PC-3 (cell line): ENCODE results near the gene CFAP73. TPM values are rescaled to one million over a fixed set of nuclear protein-coding genes. Genes with fewer than 3 reads are reported as not detected.

Experiments used
- ATAC-seq: fragments of 200-7000 bp; cut with Tn5 transposase; 2 replicates; pipeline ENCODE4 v1.9.1; 2020; ENCODE audit warnings: mild to moderate bottlenecking, moderate library complexity
- BruUV-seq: library from RNA; stranded (reverse); fragments of 400-500 nt; replicated peaks from 2 replicates; lab custom pipeline; 2021; lab: Mats Ljungman, UMichigan
- CTCF ChIA-PET: fragments of 300-600 bp; sonication (Branson Sonifier 250); formaldehyde crosslinking; loops from one replicate; lab custom pipeline; 2022; ENCODE audit warnings: antibody characterized with exemption; lab: Charles Lee
- POLR2A ChIA-PET: fragments of 300-600 bp; sonication (Branson Sonifier 250); formaldehyde crosslinking; loops from one replicate; lab custom pipeline; 2022; ENCODE audit warnings: antibody characterized with exemption; ENCODE audit not compliant: unreplicated experiment; lab: Charles Lee
- DNase-seq: peaks from one replicate; pipeline ENCODE4 v3.0.0-alpha.2; 2015
- H2AFZ ChIP-seq: fragments of 300-600 bp; sonication (generic); 2 replicates; pipeline ENCODE4 v1.6.0; 2016; ENCODE audit warnings: antibody characterized with exemption, low read length
- H3F3A ChIP-seq: fragments of 300-600 bp; sonication (generic); one replicate; pipeline ENCODE4 v1.6.0; 2017; ENCODE audit warnings: antibody characterized with exemption, low read length, control low read depth, mild to moderate bottlenecking; ENCODE audit not compliant: unreplicated experiment
- H3K27ac ChIP-seq: fragments of 300-600 bp; sonication (generic); 2 replicates; pipeline ENCODE4 v1.5.1; 2016; ENCODE audit warnings: mild to moderate bottlenecking, low read length
- H3K27me3 ChIP-seq: fragments of 300-600 bp; sonication (generic); 2 replicates; pipeline ENCODE4 v1.6.1; 2016; ENCODE audit warnings: low read length, mixed read lengths
- H3K36me3 ChIP-seq: fragments of 300-600 bp; sonication (generic); 2 replicates; pipeline ENCODE4 v1.6.1; 2016; ENCODE audit warnings: low read depth, mixed run types, low read length, mixed read lengths
- H3K4me1 ChIP-seq: fragments of 300-600 bp; sonication (generic); 2 replicates; pipeline ENCODE4 v1.5.1; 2016; ENCODE audit warnings: low read length; ENCODE audit not compliant: insufficient read depth
- H3K4me2 ChIP-seq: fragments of 300-600 bp; sonication (generic); 2 replicates; pipeline ENCODE4 v1.6.0; 2016; ENCODE audit warnings: low read length
- H3K4me3 ChIP-seq: fragments of 300-600 bp; sonication (generic); 2 replicates; pipeline ENCODE4 v1.5.1; 2016; ENCODE audit warnings: mild to moderate bottlenecking, low read length, mixed read lengths
- H3K79me2 ChIP-seq: fragments of 300-600 bp; sonication (generic); 2 replicates; pipeline ENCODE4 v1.6.1; 2017; ENCODE audit warnings: low read length, mixed read lengths
- H3K9ac ChIP-seq: fragments of 300-600 bp; sonication (generic); 2 replicates; pipeline ENCODE4 v1.6.0; 2016; ENCODE audit warnings: mild to moderate bottlenecking, low read length
- H3K9me2 ChIP-seq: fragments of 300-600 bp; sonication (generic); replicated peaks from 2 replicates; pipeline ENCODE4 v1.6.1; 2016; ENCODE audit warnings: mixed run types, low read length, mixed read lengths
- H3K9me3 ChIP-seq: fragments of 300-600 bp; sonication (generic); 2 replicates; pipeline ENCODE4 v1.6.1; 2016; ENCODE audit warnings: low read length, mixed read lengths
- H4K20me1 ChIP-seq: fragments of 300-600 bp; sonication (generic); 2 replicates; pipeline ENCODE4 v1.6.1; 2016; ENCODE audit warnings: low read length, mixed read lengths
- EZH2 ChIP-seq: fragments of 300-600 bp; sonication (generic); IDR thresholded peaks from one replicate; pipeline ENCODE4 v1.6.1; 2017; ENCODE audit warnings: antibody characterized with exemption, mild to moderate bottlenecking, low read length; ENCODE audit not compliant: unreplicated experiment
- EZH2phosphoT487 ChIP-seq: fragments of 300-600 bp; sonication (generic); IDR thresholded peaks from 2 replicates; pipeline ENCODE4 v1.6.1; 2018; ENCODE audit warnings: mild to moderate bottlenecking, antibody characterized with exemption, low read length, borderline replicate concordance
- intact Hi-C: fragments of 100-400 bp; cut with micrococcal nuclease; formaldehyde crosslinking; loops from 2 replicates; pipeline ENCODE4 v1.9.0; 2023
- total RNA-seq: library from RNA; depleted of rRNA; stranded (reverse); fragments of >200 nt; gene quantifications from 2 replicates; pipeline ENCODE4 v1.2.3, GENCODE V29; 2014
- TF ChIP-seq, protein P1 (sequence below): fragments of 300-600 bp; sonication (generic); conservative IDR thresholded peaks from 2 replicates; pipeline ENCODE4 v1.5.1; 2017; ENCODE audit warnings: antibody characterized with exemption, low read depth, mild to moderate bottlenecking, low read length

Gene CFAP73
- total RNA-seq, 1 experiment from 2014 or later: not detected

DNA sequence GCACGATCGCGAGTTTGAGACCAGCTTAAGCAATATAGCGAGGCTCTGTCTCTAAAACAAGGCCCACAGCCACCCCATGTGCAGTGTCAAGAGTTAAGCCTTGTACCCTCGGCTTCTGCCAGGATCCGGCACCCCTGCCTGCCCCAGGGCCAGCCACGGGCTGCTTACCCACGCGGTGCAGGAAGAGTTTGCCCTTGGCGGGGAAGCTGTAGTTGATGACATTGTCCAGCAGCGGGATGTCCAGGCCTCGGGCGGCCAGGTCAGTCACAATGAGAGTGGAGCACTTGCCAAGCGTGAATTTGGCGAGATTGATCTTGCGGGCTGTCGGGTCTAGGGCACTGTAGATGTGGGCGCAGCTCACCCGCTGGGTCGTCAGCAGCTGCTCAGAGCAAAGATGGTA is 22.7 kb downstream of the CFAP73 start:
- BruUV-seq: no TSS peak
- Histone ChIP-seq H3K9ac (no peak overlapping the region), H2AFZ (no peak overlapping the region), H3F3A (no peaks in the 10 kb centered on the region), H3K27ac (no peak overlapping the region), H3K4me1 (no peaks in the 10 kb centered on the region), H3K79me2 (no peaks in the 10 kb centered on the region), H4K20me1 (0 out of 2 replicates have a peak, but pooled peaks cover 4% of the 10 kb centered on the region), H3K4me2 (no peak overlapping the region), H3K9me2 (no peaks in the 10 kb centered on the region), H3K27me3 (no peaks in the 10 kb centered on the region), H3K4me3 (no peak overlapping the region), H3K9me3 (no peaks in the 10 kb centered on the region), H3K36me3 (peaks cover 76% of the 10 kb centered on the region)
- ATAC-seq: no peak
- CTCF ChIA-PET: no interaction called here
- DNase-seq: no peak
- POLR2A ChIA-PET: no interaction called here
- intact Hi-C loops: no loop called here
- TF ChIP-seq EZH2phosphoT487: no peak
- TF ChIP-seq, protein P1, sequence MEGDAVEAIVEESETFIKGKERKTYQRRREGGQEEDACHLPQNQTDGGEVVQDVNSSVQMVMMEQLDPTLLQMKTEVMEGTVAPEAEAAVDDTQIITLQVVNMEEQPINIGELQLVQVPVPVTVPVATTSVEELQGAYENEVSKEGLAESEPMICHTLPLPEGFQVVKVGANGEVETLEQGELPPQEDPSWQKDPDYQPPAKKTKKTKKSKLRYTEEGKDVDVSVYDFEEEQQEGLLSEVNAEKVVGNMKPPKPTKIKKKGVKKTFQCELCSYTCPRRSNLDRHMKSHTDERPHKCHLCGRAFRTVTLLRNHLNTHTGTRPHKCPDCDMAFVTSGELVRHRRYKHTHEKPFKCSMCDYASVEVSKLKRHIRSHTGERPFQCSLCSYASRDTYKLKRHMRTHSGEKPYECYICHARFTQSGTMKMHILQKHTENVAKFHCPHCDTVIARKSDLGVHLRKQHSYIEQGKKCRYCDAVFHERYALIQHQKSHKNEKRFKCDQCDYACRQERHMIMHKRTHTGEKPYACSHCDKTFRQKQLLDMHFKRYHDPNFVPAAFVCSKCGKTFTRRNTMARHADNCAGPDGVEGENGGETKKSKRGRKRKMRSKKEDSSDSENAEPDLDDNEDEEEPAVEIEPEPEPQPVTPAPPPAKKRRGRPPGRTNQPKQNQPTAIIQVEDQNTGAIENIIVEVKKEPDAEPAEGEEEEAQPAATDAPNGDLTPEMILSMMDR: no peak
- TF ChIP-seq EZH2: no peak

DNA sequence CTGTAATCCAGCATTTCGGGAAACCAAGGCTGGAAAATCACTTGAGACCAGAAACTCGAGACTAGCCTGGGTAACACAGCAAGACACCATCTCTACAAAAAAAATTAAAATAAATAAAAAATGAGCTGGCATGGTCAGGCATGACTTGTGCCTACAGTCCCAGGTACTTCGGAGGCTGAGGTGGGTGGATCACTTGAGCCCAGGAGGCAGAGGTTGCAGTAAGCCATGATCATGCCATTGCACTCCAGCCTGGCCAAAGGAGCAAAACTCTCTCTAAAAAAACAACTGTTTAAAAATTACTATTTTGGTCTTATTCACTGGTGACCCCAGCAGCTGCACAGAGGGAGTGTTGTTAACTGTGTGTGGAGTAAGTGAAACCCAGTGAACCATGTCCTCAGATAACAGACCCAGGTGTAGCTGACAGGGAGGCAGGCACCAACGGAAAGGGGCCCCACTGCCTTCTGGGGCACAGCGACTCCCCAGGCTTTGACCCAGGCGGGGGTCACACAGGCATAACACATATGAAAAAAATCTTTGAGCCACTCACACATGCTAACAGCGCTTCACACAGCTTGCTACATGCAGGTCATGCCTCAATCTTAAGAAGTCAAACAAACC is 23.7 kb downstream of the CFAP73 start:
- no peak overlapping the region for H3K4me2 ChIP-seq
- peaks cover 78% of the 10 kb centered on the region for H3K36me3 ChIP-seq
- H3K9me3 ChIP-seq: no peaks in the 10 kb centered on the region
- no peak overlapping the region for H3K9ac ChIP-seq
- no peak overlapping the region for H3K27ac ChIP-seq
- H2AFZ ChIP-seq: no peak overlapping the region
- BruUV-seq: no TSS peak
- ATAC-seq (no peak), DNase-seq (no peak)
- H3K79me2 ChIP-seq: no peaks in the 10 kb centered on the region
- 0 out of 2 replicates have a peak, but pooled peaks cover 4% of the 10 kb centered on the region for H4K20me1 ChIP-seq
- H3K27me3 ChIP-seq: no peaks in the 10 kb centered on the region
- no peaks in the 10 kb centered on the region for H3K4me1 ChIP-seq
- CTCF ChIA-PET: no interaction called here
- no peaks in the 10 kb centered on the region for H3K9me2 ChIP-seq
- TF ChIP-seq, protein P1: no peak
- no peak for TF ChIP-seq EZH2
- no peak for TF ChIP-seq EZH2phosphoT487
- POLR2A ChIA-PET: interaction anchor here (0.6 kb wide), 1 partner anchor 184 kb away, joined by 3 read pairs; no protein-coding TSS in a partner anchor
- no peak overlapping the region for H3K4me3 ChIP-seq
- intact Hi-C loops: no loop called here
- H3F3A ChIP-seq: no peaks in the 10 kb centered on the region
